Motor neuron (in vitro differentiated cells): ENCODE data around the gene SEC22A. TPM values are rescaled to one million over a fixed set of nuclear protein-coding genes. Genes with fewer than 3 reads are reported as not detected.

ENCODE experiments used
- ATAC-seq, 8 experiments: fragments of 200-7000 bp; cut with Tn5 transposase; replicated peaks in 6 of 8; 2 replicates each; pipeline ENCODE4 v1.8.0; 2021; ENCODE audit warnings: mild to moderate bottlenecking in 8 of 8, moderate library complexity in 8 of 8
- H3K27ac ChIP-seq, 2 donors: fragments of 250-450 bp; sonication (Bioruptor Pico); 2 replicates each; pipeline ENCODE4 v1.9.0; 2021; ENCODE audit warnings: antibody characterized with exemption in 2 of 2, mild to moderate bottlenecking in 2 of 2, moderate library complexity in 1 of 2
- H3K4me1 ChIP-seq, 2 donors: fragments of 250-450 bp; sonication (Bioruptor Pico); replicated peaks in 1 of 2; 2 replicates each; pipeline ENCODE4 v1.6.1; 2021; ENCODE audit warnings: antibody characterized with exemption in 2 of 2, mild to moderate bottlenecking in 2 of 2, moderate library complexity in 1 of 2
- H3K4me3 ChIP-seq, 5 donors: fragments of 250-450 bp; sonication (Bioruptor Pico); 2 replicates each; pipeline ENCODE4 v1.9.0; 2021; ENCODE audit warnings: antibody characterized with exemption in 5 of 5, mild to moderate bottlenecking in 5 of 5, moderate library complexity in 4 of 5
- WGBS, 10 experiments: fragments of 450-650 bp; shearing (Covaris generic); methylation state at CpG; one replicate each; pipeline ENCODE4 v1.0.0; 2022; 5-methylcytosine and 5-hydroxymethylcytosine counted together
- in situ Hi-C, 9 experiments: fragments of 400-800 bp; cut with MboI; loops; one replicate each; pipeline ENCODE4 v1.15.0; 2021; ENCODE audit warnings: low sequenced_read_pairs in 9 of 9, low pct_unique_long_range_greater_than_20kb in 2 of 9; ENCODE audit not compliant: unreplicated experiment in 9 of 9
- total RNA-seq, 8 experiments: library from RNA; unstranded; fragments of 300-600 nt; gene quantifications; 2 replicates each; pipeline versions ENCODE4 v1.2.3 to v1.2.4, GENCODE V29; 2022

SEC22A gene, protein sequence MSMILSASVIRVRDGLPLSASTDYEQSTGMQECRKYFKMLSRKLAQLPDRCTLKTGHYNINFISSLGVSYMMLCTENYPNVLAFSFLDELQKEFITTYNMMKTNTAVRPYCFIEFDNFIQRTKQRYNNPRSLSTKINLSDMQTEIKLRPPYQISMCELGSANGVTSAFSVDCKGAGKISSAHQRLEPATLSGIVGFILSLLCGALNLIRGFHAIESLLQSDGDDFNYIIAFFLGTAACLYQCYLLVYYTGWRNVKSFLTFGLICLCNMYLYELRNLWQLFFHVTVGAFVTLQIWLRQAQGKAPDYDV
- 10 to 100 TPM; 17.8 to 29.2 (median 20.4) TPM for total RNA-seq

DNA sequence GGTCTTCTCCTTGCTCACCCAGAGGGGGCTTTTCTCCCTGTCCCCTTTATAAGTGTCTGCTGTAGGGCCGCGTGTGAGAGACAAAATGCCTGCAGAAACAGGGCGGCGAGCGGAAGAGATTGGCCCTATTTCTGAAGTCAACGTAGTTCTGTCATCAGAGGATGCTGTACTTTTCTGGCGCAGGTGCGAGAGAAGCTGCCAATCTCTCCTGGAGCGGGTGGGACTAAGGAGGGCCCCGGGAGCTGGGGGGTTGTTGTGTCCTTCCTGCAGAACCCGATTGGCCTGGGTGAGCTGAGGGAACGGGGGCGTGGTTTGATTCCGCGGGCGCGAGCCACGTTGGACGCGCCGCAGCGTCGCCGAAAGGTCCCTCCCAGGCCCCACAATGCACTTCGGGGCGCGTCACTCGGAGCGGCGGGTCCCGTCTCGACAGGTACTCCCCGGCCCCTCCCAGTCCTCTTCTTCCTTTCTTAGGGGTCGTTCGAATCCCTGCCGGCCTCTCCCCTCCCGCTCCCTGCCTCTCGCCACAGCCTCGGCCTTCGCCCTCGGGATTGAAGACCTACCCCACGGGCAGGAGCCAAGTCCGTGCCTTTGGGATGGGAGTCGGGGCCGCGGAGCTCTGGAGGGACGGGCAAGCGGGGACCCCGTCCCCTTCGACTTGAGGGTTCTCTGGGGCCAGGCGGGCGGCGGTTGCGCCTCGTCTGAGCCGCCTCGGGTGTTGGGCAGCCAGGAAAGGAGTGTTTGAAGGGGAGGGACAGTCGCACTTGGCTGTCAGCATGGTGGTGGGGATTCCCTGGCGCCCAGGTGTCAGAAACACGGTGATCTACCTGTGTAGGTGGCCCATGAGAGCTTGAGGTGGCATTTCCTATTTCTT is at the start of gene SEC22A:
SEC22A (plus strand) TSS at position 387 of the 871 bp plus-strand sequence. CDS start 7,275 bp downstream, outside the sequence.
- 0 to 3% (median 0%) methylated on average over 1 to 8 of the region's 60 CpGs; no CpG with 5 or more reads in 2 of the 10 experiments for WGBS, 10 experiments
- H3K27ac ChIP-seq = peak within 1 kb of the TSS; percentile 88 to 91
- ATAC-seq = peak; percentile 98 to 99 (median 98)
- in situ Hi-C loops = no loop called here
- H3K4me3 ChIP-seq = peak within 1 kb of the TSS; percentile 91 to 100 (median 95)
- H3K4me1 ChIP-seq = peaks cover 7 to 16% of the 10 kb centered on the region in 2 donors

DNA sequence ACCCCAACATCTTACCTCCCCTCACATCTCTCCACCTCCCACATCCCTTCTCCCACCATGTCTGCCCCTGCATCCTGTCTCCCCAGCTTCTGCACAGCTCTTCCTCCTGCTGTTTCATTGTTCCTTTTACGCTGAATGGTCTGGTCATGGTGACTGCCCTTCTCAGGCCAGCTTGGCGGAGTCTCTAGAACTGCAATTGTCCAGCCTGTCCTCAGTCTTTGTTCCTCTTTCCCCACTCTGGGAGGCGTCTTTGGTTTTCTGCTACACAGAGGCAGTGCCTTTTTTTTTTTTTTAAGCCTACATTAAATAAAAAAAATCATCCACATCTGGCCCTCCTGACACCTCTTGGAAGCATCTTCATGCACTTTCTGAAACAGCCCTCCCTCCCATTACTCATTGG is 49.1 kb upstream of the SEC22A start:
- in situ Hi-C loops = no loop called here
- peaks cover 27 to 42% of the 10 kb centered on the region in 2 donors for H3K4me1 ChIP-seq
- peak overlapping the region in 1 of 2 donors; percentile 40 for H3K27ac ChIP-seq
- no peak overlapping the region for H3K4me3 ChIP-seq
- WGBS, 10 experiments = 50 to 80% methylated on average over 2 of the region's 3 CpGs; no CpG with 5 or more reads in 8 of the 10 experiments
- peak in 5 of 8 experiments; percentile 31 to 71 (median 64) for ATAC-seq

DNA sequence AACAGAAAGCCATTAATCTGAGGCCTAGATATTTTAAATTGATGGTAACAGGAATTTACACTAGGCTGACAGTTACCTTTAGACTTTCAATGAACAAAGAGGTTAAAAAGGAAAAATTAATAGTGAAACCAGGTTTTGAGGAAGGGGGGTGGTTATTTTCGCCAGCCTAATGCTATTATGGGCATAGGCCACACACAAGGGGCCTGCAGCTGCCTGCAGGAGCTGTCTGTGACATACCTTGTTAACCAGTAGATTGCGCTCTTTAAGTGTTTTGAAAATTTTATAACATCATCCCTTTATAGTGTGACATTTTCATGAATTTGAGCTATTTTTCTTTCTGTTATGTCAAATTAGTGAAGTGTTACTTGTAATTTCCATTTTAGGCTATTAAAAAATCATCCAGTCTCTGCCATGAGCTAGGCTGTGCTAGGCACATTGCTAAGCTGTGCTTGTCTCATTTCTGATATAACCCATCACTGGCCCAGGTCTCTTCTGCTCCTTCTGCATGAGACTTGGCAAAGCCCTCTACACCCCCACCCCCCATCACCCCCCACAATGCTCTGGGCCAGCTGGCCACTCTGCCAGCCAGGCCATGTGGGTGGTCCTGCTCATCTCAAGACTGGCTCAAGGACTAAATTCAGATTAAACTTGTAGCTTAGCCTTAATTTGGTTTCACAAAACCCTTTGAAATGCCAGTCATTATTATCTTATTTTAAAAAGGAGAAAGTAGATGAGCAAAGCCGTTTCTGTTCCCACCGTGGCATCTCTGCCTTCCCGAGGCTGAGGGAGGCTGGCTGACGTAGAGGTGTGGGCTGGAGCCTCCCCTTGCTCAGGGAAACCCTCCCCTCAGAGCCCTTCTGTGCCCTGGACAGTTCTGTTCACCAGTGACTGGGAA is 48.4 kb upstream of the SEC22A start:
- WGBS, 10 experiments = 45 to 100% (median 78%) methylated on average over 1 to 5 of the region's 6 CpGs; no CpG with 5 or more reads in 1 of the 10 experiments
- Histone ChIP-seq H3K27ac (no peak overlapping the region), H3K4me1 (peaks cover 34 to 47% of the 10 kb centered on the region in 2 donors), H3K4me3 (no peak overlapping the region)
- ATAC-seq = peak in 5 of 8 experiments; percentile 17 to 49 (median 28)
- in situ Hi-C loops = no loop called here

DNA sequence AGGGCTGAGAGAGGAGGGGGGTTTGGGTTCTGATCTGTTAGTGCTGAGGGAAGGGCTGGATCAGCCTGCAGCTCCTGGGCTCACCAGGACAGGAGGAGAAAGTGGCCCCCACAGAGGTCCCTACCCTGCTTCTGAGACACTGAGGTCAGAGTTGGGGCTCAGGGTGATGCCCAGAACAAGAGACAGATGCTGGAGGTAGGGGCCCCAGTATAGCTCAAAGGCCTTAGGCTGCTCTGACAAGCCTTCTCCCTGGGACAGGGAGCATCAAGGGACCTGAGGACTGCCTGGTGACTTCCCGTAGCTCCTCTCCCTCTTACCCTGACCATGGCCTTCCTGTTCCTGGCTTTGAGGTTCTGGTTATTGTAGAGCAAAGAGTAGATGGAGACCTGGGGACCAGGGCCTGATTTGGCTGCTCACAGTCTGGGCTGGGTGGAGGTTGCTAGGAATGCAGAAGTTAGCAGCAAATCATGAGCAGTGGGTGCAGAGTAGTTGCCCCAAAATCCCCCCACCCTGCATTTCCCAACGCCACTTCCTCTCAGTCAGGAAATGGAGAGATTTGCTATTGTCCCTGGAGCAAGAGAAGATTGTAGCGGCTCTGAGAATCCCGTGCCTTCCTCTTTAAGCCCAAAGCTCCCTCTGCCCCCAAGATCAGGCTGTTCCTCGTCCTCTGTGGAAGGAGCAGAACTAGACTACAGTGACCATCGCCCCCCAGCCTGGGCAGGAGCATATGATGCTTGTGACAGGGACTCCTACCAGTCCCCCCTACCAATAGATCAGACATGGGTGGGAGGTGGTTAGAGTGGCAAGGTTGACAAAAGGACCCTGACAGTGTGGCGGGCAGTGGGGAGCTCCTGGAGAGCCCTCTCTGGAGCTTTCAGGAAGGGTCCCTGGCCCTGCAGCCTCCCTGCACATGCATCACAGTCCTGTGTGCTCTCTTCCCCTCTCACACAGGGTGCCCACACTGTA is 47.4 kb upstream of the SEC22A start:
- Histone ChIP-seq H3K27ac (no peak overlapping the region), H3K4me1 (peaks cover 37 to 47% of the 10 kb centered on the region in 2 donors), H3K4me3 (no peak overlapping the region)
- no peak for ATAC-seq
- in situ Hi-C loops = no loop called here
- 90 to 100% (median 100%) methylated on average over 1 to 4 of the region's 7 CpGs; no CpG with 5 or more reads in 2 of the 10 experiments for WGBS, 10 experiments

DNA sequence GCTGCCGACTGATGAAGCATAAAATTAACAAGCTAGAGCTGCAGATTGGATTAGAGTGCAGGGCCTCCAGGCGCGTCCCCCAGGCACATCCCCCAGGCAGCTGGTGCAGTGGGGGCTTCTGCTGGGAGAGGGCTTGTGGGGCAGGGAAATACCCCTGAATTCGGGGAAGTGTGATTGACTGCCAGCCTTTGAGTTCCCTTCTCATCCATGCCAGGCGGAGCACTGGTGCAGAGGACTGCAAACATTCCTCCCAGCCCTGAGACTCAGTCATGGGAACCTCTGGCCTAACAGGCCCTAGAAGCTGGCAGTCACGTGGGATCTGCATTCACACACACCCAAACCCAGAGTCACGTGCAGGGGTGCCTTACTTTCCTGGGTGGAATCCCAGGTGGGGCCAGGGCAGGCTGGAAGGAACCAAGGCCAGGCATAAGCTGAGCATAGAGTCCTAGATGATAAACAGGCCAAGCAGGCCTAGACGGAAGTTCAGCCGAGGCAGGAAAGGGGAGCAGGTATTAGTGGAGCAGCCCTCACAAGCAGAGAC is 46.2 kb upstream of the SEC22A start:
- H3K4me3 ChIP-seq = no peak overlapping the region
- no peak overlapping the region for H3K27ac ChIP-seq
- in situ Hi-C loops = no loop called here
- H3K4me1 ChIP-seq = peaks cover 37 to 41% of the 10 kb centered on the region in 2 donors
- WGBS, 10 experiments = 70 to 90% (median 84%) methylated on average over 2 to 5 of the region's 9 CpGs; no CpG with 5 or more reads in 7 of the 10 experiments
- peak in 1 of 8 experiments; percentile 55 for ATAC-seq

DNA sequence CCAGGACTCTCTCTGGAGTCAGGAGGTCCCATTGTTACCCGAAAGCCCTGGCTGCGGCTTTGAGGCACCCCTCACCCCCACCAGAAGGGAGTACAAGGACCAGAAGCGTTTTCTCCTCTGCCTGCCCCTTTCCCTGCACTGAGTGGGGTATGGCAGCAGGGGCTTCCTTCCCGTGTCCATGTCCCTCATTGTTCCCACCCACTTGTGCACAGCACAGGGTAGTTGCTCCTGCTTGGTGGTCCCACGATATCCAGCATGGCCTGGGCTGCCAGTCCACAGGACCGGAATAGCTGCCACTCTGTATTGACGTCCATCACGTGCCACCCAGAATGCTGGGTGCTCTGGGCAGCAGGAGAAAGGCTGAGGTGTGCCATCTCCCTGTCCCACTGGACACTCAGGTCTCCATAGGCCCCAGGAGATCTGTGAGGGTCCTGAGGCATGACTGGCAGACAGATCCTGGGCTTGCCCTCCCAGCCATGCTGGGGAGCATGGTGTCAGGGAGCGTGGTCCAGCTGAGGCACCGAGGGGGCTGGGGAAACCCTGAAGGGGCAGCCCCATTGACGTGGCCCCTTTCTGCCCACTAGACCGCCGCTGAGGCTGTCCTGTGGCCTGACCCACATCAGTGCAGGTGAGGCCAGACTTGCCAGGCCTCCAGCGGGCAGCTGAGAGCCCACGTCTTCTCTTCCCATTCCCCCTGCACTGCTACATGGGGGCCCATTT is 45.3 kb upstream of the SEC22A start:
- no peak overlapping the region for H3K27ac ChIP-seq
- ATAC-seq = no peak
- no peak overlapping the region for H3K4me3 ChIP-seq
- WGBS, 10 experiments = 80 to 100% (median 95%) methylated on average over 1 to 5 of the region's 15 CpGs; no CpG with 5 or more reads in 4 of the 10 experiments
- peaks cover 34% of the 10 kb centered on the region in 2 donors for H3K4me1 ChIP-seq
- in situ Hi-C loops = no loop called here

DNA sequence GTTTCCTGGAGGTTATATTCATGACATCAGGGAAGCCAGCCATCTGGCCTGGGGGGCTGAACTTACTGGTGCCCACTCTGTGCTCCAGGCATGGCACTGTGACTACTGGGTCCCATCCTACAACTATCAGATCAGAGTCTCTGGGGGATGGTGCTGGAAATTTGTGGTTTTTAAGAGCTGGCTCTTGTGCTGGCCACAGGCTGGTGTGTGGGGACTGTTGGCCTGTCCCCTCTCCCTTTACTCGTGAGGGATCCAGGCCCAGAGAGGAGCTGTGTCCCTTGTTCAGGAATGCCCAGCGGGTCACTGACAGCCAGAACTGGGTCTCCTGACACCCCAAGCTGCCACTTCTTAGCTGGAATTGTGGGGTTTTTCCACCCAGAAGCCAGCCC is 44.5 kb upstream of the SEC22A start:
- H3K4me1 ChIP-seq = peaks cover 31 to 34% of the 10 kb centered on the region in 2 donors
- WGBS, 10 experiments = 80 to 100% methylated on average over 1 of the region's 2 CpGs; no CpG with 5 or more reads in 8 of the 10 experiments
- in situ Hi-C loops = no loop called here
- H3K4me3 ChIP-seq = no peak overlapping the region
- no peak for ATAC-seq
- no peak overlapping the region for H3K27ac ChIP-seq

DNA sequence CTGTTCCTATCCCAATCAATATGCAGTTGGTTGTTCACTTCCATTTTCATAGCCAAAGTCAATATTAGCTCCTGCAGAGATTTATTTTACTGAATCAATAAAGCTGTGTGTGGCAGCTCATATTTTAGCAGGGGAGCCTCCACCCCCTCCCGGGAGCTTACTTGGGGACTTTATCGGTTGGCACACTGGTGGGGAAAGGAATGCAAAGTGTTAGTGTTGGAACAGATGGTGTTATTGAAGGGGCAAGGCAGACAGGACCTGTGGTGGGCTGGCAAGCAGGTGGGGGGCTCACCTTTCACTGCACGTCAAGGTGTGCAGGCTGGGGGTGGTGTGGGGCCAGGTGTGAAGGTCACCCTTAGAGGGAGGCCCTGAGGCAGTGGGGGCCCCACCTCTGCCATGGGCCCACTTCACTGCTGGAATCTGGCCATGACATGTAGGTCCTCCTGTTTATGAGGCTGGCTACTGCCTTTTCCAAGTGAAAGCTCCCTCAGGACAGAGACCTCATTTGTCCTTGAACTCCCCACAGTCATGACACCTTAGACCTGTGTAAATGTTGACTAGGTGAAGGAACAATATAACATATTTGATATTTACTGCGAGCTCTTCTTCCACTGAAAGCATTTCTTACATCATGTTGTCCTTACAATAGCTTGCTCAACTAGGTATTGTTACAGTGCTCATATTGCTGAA is 44.0 kb upstream of the SEC22A start:
- peaks cover 27 to 31% of the 10 kb centered on the region in 2 donors for H3K4me1 ChIP-seq
- H3K4me3 ChIP-seq = no peak overlapping the region
- WGBS, 10 experiments = 80 to 100% (median 100%) methylated on average over 1 to 3 of the region's 4 CpGs; no CpG with 5 or more reads in 3 of the 10 experiments
- ATAC-seq = peak in 2 of 8 experiments; percentile 11 to 18
- no peak overlapping the region for H3K27ac ChIP-seq
- in situ Hi-C loops = no loop called here

DNA sequence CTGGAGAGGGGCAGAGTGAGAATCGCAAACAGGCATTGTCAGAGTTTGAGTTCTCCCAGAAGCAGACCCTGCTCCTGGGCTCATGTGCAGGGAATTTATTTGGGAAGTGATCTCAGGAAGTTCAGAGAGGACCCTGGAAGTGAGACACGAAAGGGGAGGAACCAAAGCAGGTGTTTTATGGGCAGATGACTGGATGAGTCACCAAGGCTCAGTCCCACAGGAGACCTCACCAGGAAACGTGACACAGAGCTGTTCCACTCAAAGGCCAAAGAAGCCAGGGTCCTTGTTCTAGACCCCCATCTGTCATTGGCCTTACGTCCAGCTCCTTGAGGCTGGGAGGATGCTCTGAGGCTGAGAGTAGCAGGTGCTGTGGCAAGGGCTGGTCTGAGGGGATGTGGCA is 43.4 kb upstream of the SEC22A start:
- Histone ChIP-seq H3K27ac (peak overlapping the region in 1 of 2 donors; percentile 50), H3K4me3 (no peak overlapping the region), H3K4me1 (peaks cover 22 to 25% of the 10 kb centered on the region in 2 donors)
- in situ Hi-C loops = no loop called here
- ATAC-seq = peak in 5 of 8 experiments; percentile 54 to 89 (median 77)
- WGBS, 10 experiments = 20 to 100% (median 66%) methylated on average over 1 to 3 of the region's 4 CpGs; no CpG with 5 or more reads in 3 of the 10 experiments

DNA sequence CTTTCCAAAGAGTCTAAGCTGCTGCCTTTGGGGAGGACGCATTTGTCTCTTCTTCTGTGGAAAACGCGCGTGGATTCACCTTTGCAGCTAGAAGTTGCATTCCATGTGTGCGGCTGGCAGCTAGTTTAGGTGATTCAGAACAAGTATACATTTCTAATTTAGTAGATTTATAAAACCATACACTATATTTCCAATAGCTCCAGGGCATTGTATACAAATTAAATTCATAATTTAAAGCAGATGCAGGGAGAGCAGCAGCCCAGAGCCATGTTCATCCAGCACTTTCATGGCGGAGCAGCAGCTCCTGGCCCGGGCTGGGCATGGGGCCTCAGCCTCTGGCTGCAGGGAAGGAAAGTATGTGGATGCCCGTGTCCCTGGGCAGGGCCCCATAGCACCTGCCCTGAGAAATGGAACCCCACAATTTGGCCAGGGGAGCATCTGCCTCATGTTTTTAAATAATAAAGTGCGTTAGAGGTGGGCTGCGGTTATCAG is 42.8 kb upstream of the SEC22A start:
- H3K27ac ChIP-seq = peak overlapping the region in 1 of 2 donors; percentile 50
- H3K4me3 ChIP-seq = no peak overlapping the region
- in situ Hi-C loops = no loop called here
- ATAC-seq = peak in 1 of 8 experiments; percentile 36
- H3K4me1 ChIP-seq = peaks cover 16 to 19% of the 10 kb centered on the region in 2 donors
- WGBS, 10 experiments = 20 to 100% (median 100%) methylated on average over 1 to 9 of the region's 10 CpGs; no CpG with 5 or more reads in 1 of the 10 experiments
